NCI-H1436 (cell line): ENCODE data around the gene OVCA2.
"Not testable (repeated sequence)": the region's sequence is repeated elsewhere in the genome, so short reads cannot be mapped to it uniquely, and the experiment has no call there.

Experiments used
- DNase-seq: peaks from one replicate; lab custom pipeline; 2025; lab: John Stamatoyannopoulos, UW

Gene OVCA2

GRCh38 chr17:2041561-2042389 is at the start of gene OVCA2:
Gene OVCA2 (plus strand): TSS chr17:2042022. CDS start chr17:2042048, 26 bp downstream.
- DNase-seq = peak; percentile 95

DNA sequence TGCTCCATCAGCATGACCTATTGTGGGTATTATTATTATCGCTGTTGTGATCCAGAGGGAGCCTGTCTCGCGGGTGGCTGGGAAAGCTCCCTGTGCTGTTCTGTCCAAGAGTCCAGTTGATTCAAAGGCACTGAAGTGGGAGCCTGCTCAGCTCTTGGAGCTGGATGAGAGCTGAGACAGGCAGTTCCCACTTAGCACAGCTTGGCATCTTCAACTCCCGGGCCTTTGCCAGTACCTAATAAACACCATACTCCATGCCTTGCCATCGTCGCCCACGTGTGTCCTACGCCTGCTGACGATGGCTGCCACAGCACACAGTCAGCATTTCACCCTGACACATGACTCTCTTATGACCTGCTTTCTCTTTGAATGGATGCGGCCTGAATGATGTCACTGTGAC is 49.3 kb upstream of the OVCA2 start:
- DNase-seq = no peak

- no peak for DNase-seq
Measured at GRCh38 chr17:1994707-1995106, 47.1 kb upstream of the OVCA2 start.

DNA sequence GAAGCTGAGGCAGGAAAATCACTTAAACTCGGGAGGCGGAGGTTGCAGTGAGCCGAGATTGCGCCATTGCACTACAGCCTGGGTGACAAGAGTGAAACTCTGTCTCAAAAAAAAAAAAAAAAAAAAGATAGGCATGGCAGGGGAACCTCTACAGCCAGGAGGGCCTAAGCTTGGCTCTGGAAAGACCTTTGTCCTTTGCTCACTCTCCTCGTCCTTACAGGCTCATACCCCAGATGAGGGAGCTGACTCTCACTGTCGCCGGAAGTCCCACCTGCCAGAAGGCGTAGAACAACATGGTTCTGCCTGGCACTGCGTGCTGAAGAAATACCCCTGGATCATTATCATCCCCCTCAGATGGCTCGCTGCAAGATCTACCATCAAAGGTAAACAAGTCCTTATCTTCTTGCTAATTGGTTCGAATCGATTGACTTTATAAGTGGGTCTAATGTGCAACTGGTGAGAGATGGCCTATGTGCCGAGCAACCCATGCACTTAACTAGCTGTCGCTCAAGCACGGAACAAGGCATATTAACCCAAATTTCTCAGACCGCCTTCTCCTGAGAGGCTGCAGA is 46.4 kb upstream of the OVCA2 start:
- no peak for DNase-seq

- DNase-seq = no peak
Measured at GRCh38 chr17:1995907-1996799, 45.7 kb upstream of the OVCA2 start.

GRCh38 chr17:1996800-1997288 is 45.0 kb upstream of the OVCA2 start:
- no peak for DNase-seq

- no peak for DNase-seq
Measured at GRCh38 chr17:1997289-1997926, 44.4 kb upstream of the OVCA2 start.

- no peak for DNase-seq
Measured at GRCh38 chr17:1997927-1998742, 43.7 kb upstream of the OVCA2 start.

- no peak for DNase-seq
Measured at GRCh38 chr17:1999557-2000251, 42.1 kb upstream of the OVCA2 start.

DNA sequence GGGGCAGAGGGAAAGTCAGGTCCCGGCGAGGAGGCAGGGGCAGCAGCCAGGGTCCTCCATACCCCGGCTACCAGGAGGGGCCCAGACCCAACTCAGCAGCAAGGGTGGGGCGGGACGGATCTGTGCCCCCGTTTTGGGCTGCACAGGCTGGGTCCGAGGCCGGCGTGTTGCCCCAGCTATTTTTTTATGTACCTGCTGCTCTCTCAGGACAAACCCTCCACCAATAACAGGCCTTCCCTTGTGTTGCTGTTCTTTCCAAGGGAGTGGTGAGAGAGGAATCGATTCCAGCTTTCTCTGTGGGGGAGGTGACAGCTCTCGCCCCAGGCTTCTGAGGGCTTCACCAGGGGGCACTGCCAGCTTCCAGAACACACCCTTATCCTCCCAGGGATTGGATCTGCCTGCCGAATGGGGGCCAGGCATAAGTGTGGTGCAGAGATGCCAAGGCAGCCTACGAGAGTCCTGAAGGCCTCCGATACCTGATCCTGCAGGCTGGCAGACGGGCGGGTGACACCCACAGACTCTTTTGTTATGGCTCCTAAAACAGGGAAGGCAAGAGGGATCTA is 39.0 kb upstream of the OVCA2 start:
- no peak for DNase-seq

DNA sequence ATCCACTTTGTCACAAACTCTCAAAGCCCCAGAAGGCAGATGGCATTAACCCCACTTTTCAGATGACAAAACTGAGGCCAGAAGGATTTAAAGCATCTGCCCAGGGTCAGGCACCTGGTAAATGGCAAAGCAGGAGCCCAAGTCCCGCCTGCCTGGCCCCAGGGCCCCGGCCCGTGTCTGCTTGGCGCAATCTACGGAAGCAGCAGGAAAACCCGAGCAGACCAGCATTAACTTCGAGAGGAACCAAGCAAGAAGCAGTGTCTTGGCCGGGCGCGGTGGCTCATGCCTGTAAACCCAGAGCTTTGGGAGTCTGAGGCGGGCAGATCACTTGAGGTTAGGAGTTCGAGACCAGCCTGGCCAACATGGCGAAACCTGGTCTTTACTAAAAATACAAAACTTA is 38.3 kb upstream of the OVCA2 start:
- DNase-seq = no peak

GRCh38 chr17:2004435-2004952 is 37.3 kb upstream of the OVCA2 start:
- DNase-seq = no peak

DNA sequence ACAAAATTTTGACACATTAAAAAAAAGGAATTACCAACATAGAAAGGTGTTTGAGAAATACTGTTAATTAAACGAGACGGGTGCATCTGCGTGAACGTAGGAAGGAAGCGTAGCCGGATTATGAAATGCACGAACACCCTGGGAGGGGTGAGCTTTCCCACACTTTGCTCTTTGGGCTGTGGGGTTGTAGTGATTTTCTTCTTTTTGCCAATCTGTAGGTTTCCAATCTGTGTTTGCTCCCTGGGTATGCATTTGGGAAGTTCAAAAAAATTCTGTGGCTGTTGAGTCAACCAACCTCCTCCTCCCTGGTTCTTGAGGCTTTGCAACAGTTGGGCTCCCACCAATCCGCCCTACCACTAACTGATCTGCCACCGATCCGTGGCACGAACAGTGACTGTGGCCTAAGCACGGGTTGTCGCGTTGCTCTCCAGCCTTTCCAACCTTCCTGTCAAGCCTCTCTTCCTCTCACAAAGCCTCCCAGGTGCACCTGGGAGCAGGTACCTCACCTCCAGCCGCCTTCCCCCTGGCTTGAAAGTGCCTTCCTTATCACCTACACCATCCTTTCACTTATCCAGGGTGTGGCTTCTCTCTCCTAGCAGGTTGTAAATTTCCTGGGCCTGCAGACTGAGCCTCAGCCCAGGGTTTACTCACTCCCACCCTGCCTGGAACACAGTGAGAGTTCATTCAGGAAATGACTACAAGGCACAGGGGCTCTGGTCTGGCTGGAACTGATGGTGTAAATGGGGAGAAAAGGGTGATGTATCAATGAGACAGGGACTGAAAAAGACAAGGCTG is 33.3 kb upstream of the OVCA2 start:
- DNase-seq = no peak

DNA sequence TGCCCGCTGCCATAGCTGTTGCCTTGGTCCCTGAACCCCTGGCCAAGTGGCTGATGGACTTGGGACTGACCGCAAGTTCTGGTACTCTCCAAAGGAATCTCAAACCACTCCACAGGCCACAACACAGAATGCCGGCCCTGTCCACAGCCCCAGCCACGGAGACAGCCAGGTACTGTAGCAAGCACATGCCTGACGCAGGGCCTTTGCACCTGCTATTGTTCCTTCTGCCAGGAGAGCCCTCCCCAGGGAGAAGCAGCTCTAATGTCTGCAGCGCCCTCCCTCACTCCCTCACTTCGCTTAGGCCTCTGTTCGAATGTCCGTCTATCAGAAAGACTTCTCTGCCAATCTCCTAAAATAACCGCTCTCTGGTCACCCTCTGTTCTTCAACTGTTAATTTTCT is 32.1 kb upstream of the OVCA2 start:
- no peak for DNase-seq

DNA sequence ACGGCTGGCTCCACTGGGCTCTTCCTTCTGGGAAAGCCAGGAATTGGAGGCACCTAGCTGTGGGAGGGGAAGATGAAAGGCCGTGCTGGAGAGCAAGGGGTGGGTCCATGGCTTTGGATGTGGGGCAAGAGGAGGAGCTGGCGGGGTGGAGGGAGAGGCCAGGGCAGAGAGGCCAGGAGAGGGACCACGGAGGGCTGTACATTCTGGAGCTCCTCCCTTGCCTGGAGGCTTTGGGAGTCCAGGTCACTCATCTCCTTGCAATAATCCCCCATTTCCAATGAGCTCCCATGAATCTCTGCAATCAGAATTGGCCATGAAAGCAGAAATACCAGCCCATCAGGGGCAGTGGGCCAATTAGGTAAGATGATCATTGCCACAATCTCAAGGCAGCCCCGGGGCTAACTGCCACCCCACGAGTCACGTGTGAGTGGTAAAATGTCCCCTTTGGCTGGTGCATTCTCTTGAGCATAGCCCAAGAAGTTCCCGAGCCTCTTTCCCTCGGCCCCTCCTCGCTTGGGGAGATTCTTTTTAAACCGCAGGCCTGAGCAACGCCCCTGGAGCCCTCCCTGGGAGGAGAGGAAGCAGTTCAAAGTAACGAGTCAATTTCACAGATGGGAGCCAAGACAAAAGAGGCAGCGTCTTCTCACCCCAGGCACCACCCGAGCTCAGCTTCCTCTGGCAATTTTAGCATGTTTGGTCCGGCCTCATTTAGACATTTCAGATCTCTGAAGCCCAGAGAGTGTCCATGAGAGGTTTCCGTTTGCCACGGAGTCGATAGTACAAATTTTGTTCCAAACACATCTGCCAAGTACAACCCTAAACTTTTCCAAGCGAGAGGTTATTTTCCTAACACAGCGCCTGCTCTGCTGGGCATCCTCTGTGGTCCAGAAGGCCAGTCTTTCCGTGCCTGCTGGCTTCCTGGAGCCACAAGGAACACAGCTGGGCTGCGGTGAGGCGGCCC is 30.1 kb upstream of the OVCA2 start:
- no peak for DNase-seq

GRCh38 chr17:2012499-2012898 is 29.3 kb upstream of the OVCA2 start:
- DNase-seq = no peak

- DNase-seq = not testable (repeated sequence)
Measured at GRCh38 chr17:2013220-2013993, 28.4 kb upstream of the OVCA2 start.
